Gastrocnemius medialis (tissue), 4 donors: ENCODE data around the gene IPCEF1. TPM values are rescaled to one million over a fixed set of nuclear protein-coding genes. Genes with fewer than 3 reads are reported as not detected.

ENCODE experiments used
- ATAC-seq, 2 donors: fragments of 150-250 bp; one replicate each; pipeline ENCODE4 v1.9.1; 2016
- DNase-seq, 2 donors: peaks; one replicate each; pipeline ENCODE4 v3.0.0-alpha.2; 2019
- H3K27ac ChIP-seq, 4 donors: fragments of 200-600 bp; sonication (generic); 1 replicate in 1 of 4; 2 replicates in 3 of 4; pipeline ENCODE4 v1.5.1; 2016 to 2018; ENCODE audit warnings: mild to moderate bottlenecking in 2 of 4, moderate library complexity in 1 of 4
- H3K27me3 ChIP-seq, 3 donors: fragments of 200-600 bp; sonication (generic) in 2 of 3; 1 replicate in 1 of 3; 2 replicates in 2 of 3; pipeline versions ENCODE4 v1.5.1 to v1.6.0; 2016 to 2019; ENCODE audit warnings: mild to moderate bottlenecking in 1 of 3, moderate library complexity in 1 of 3
- H3K36me3 ChIP-seq, 2 donors: fragments of 200-600 bp; sonication (generic) in 1 of 2; one replicate each; pipeline ENCODE4 v1.5.1; 2017 to 2018
- H3K4me1 ChIP-seq, 2 donors: fragments of 200-600 bp; sonication (generic) in 1 of 2; one replicate each; pipeline ENCODE4 v1.5.1; 2016 to 2017; ENCODE audit warnings: mild to moderate bottlenecking in 2 of 2
- H3K4me3 ChIP-seq, 4 donors: fragments of 200-600 bp; sonication (generic) in 3 of 4; 1 replicate in 1 of 4; 2 replicates in 3 of 4; pipeline ENCODE4 v1.5.1; 2016 to 2019; ENCODE audit warnings: mild to moderate bottlenecking in 2 of 4
- H3K9me3 ChIP-seq, 3 donors: fragments of 200-600 bp; sonication (generic) in 2 of 3; 1 replicate in 1 of 3; 2 replicates in 2 of 3; pipeline ENCODE4 v1.5.1; 2016 to 2019
- CTCF ChIP-seq, 5 experiments: fragments of 450-650 bp in 3 of 5; fragments of 200-600 bp in 2 of 5; sonication (generic) in 2 of 5; IDR thresholded peaks in 4 of 5; conservative IDR thresholded peaks in 1 of 5; 1 replicate in 4 of 5; 2 replicates in 1 of 5; pipeline ENCODE4 v1.5.1; 2016 to 2019; ENCODE audit warnings: antibody characterized with exemption in 5 of 5, mild to moderate bottlenecking in 3 of 5, moderate library complexity in 3 of 5
- POLR2A ChIP-seq, 2 donors: fragments of 450-650 bp; IDR thresholded peaks; one replicate each; pipeline ENCODE4 v1.6.1; 2017; ENCODE audit warnings: antibody characterized with exemption in 2 of 2, mild to moderate bottlenecking in 2 of 2, moderate library complexity in 2 of 2
- in situ Hi-C, 4 donors: fragments of 200-750 bp; cut with MboI; loops; one replicate each; pipeline versions ENCODE4 v1.15.0 to v1.8.0; 2017; ENCODE audit warnings: low sequenced_read_pairs in 4 of 4
- intact Hi-C: fragments of 100-400 bp; cut with DNase I; formaldehyde crosslinking; loops from one replicate; pipeline ENCODE4 v1.15.1; 2023; ENCODE audit warnings: low total_unique reads
- total RNA-seq, 4 donors: library from RNA; depleted of rRNA; stranded (reverse); fragments of >200 nt; gene quantifications; one replicate each; pipeline versions ENCODE4 v1.1.0 to v1.2.3, GENCODE V29; 2016

Gene IPCEF1
- total RNA-seq, 4 donors from 2014 or later: 0.24 to 0.85 TPM; not detected in 2

- no peak overlapping the region for H3K27ac ChIP-seq
- in situ Hi-C loops (loop anchor here in 2 of 4 donors (25.0 kb wide), 2 partner anchors 110 to 240 kb away; partner anchors contain the start of gene CNKSR3 (in 1 of the 2)), intact Hi-C loops (no loop called here)
- no peak for TF ChIP-seq CTCF (IDR thresholded peaks at IDR 0.05 in 4 of 5, conservative IDR thresholded peaks at IDR 0.05 in 1 of 5)
- H3K4me1 ChIP-seq: no peaks in the 10 kb centered on the region
- H3K4me3 ChIP-seq: no peak overlapping the region
- H3K27me3 ChIP-seq: no peaks in the 10 kb centered on the region
- DNase-seq (no peak), ATAC-seq (no peak)
- H3K9me3 ChIP-seq: no peaks in the 10 kb centered on the region
- no peaks in the 10 kb centered on the region for H3K36me3 ChIP-seq
Observed at GRCh38 chr6:154402081-154402780, 45.6 kb upstream of the IPCEF1 start.

GRCh38 chr6:154399097-154399496 is 42.5 kb upstream of the IPCEF1 start:
- in situ Hi-C loops: no loop called here
- Histone ChIP-seq H3K27me3 (no peaks in the 10 kb centered on the region), H3K4me1 (no peaks in the 10 kb centered on the region), H3K36me3 (no peaks in the 10 kb centered on the region), H3K9me3 (no peaks in the 10 kb centered on the region), H3K4me3 (no peak overlapping the region), H3K27ac (no peak overlapping the region)
- ATAC-seq: no peak
- intact Hi-C loops: no loop called here
- no peak for DNase-seq
- no peak for TF ChIP-seq POLR2A (IDR thresholded peaks at IDR 0.05)
- no peak for TF ChIP-seq CTCF (IDR thresholded peaks at IDR 0.05 in 4 of 5, conservative IDR thresholded peaks at IDR 0.05 in 1 of 5)

- H3K4me3 ChIP-seq: no peak overlapping the region
- intact Hi-C loops: no loop called here
- no peak for DNase-seq
- no peaks in the 10 kb centered on the region for H3K27me3 ChIP-seq
- H3K27ac ChIP-seq: no peak overlapping the region
- no peaks in the 10 kb centered on the region for H3K9me3 ChIP-seq
- H3K4me1 ChIP-seq: no peaks in the 10 kb centered on the region
- ATAC-seq: no peak
- in situ Hi-C loops: no loop called here
- TF ChIP-seq POLR2A (IDR thresholded peaks at IDR 0.05): no peak
- TF ChIP-seq CTCF (IDR thresholded peaks at IDR 0.05 in 4 of 5, conservative IDR thresholded peaks at IDR 0.05 in 1 of 5): no peak
- H3K36me3 ChIP-seq: no peaks in the 10 kb centered on the region
Observed at GRCh38 chr6:154397491-154398195, 41.0 kb upstream of the IPCEF1 start.

GRCh38 chr6:154395878-154396277 is 39.3 kb upstream of the IPCEF1 start:
- Histone ChIP-seq H3K36me3 (no peaks in the 10 kb centered on the region), H3K4me3 (no peak overlapping the region), H3K4me1 (no peaks in the 10 kb centered on the region), H3K27ac (no peak overlapping the region), H3K9me3 (no peaks in the 10 kb centered on the region), H3K27me3 (no peaks in the 10 kb centered on the region)
- in situ Hi-C loops: no loop called here
- ATAC-seq: no peak
- intact Hi-C loops: no loop called here
- TF ChIP-seq POLR2A (IDR thresholded peaks at IDR 0.05) (no peak), CTCF (IDR thresholded peaks at IDR 0.05 in 4 of 5, conservative IDR thresholded peaks at IDR 0.05 in 1 of 5) (no peak)
- no peak for DNase-seq
